GM21515 (cell line): ENCODE results near the gene DHPS.

ENCODE experiments used
- ATAC-seq: cut with Tn5 transposase; IDR thresholded peaks from one replicate; pipeline ENCODE4 v1.9.1; 2021; ENCODE audit not compliant: unreplicated experiment

DHPS gene

DNA sequence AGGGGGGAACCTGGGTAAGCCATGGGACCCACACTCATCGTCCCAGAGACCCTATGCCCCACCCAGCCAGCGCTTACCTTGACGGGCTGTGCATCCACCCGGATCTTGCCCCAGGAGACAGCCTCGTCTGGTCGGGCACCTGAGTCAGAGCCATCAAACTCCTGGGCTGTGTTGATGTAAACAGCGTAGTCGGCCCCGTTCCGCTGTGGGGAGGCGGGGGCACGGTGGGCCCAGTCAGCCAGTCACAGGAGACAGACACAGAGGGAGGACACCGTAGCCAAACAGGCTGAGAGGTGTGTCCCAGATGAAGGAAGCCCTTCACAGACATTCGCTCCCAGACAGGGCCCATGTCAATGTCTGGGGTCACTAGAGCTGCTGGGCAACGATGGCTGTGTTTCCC is 5.7 kb downstream of the DHPS start:
- ATAC-seq = no peak

DNA sequence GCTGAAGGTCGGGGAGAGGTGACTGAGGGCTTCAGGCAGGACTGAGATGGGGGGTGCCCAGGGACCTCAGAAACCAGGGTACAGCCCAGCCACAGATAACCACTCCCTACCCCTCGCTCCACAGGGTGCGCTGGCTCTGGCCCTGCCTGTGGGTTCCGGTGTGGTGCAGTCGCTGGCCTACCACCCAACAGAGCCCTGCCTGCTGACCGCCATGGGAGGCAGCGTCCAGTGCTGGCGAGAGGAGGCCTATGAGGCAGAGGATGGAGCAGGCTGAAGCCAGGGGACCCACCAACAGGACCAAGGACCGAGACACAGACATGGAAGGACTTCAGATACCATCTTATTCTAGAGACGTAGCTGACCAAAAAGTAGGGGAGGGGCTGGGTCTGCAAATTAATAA is 6.3 kb downstream of the DHPS start:
- ATAC-seq = no peak

DNA sequence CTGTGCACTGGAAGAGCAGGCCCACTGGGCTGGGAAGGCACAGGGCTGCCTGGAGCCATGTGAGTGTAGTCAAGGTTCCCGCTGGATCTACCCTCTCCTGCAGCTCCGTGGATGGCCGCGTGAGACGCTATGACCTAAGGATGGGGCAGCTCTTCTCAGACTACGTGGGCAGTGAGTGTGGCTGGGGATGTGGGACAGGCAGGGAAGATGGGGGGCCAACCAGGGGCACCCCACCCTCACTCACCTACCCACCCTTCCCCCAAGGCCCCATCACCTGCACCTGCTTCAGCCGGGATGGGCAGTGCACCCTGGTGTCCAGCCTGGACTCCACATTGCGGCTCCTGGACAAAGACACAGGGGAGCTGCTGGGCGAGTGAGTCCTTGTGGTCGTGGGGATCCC is 8.9 kb downstream of the DHPS start:
- no peak for ATAC-seq

DNA sequence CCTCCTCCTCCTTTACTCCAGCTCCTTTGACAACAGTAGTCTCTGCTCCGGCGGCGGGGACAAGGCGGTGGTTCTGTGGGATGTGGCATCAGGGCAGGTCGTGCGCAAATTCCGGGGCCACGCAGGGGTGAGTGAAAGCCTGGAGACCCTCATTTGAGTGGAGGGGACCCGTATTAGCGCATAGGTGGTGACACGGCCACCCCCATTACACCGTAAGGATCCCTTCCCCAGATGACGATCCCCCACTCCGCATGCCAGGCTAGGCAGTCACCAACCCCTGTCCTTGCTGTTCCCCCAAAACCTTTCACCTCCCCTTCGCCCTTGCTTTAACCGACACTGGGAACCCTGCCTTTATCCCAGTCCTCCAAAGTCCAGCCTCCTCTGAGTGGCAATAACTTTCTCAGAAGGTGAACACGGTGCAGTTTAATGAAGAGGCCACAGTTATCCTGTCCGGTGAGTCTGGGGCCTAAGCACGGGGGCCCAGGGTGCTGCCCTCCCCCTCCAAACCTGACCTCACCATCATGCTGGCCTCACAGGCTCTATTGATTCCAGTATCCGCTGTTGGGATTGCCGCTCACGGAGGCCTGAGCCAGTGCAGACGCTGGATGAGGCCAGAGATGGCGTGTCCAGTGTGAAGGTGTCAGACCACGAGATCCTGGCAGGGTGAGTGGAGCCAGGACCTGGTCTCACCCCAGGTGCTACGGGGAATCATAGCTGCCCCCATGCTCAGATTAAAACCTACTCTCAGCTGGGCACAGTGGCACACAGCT is 11.3 kb downstream of the DHPS start:
- no peak for ATAC-seq

DNA sequence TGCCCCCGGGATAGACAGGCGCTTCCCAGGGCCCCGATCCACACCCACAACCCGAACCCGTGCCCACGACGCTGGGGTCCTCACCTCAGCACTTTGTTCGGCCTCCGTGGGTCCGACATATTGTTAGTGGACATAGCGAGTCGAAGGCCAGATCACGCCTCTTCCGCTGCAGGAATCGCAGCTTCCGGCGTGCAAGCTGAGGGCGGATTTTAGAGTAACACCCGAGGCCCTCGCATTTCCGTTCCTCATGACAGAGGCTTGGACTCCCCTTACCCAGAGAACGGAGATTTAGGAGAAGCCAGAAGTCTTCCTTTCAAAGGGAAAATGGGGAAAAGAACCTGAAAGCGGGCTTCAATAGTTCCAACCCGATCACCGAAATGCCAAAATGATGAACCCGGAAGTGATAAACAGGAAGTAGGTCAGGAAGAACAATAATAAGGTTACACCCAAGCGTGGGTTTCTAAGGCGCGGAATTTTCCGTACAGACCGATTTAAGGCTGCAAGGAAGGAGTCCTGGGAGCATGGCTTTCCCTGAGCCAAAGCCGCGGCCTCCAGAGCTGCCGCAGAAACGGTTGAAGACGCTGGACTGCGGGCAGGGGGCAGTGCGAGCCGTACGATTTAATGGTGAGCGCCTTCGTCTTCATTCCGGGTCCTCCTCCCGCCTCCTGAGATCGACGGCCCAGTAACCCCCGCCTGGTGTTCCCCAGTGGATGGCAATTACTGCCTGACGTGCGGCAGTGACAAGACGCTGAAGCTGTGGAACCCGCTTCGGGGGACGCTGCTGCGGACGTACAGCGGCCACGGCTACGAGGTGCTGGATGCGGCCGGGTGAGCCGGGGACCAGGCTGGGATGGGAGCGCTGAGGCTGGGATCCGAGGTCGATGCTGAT is 12.2 kb downstream of the DHPS start:
- ATAC-seq = no peak

DNA sequence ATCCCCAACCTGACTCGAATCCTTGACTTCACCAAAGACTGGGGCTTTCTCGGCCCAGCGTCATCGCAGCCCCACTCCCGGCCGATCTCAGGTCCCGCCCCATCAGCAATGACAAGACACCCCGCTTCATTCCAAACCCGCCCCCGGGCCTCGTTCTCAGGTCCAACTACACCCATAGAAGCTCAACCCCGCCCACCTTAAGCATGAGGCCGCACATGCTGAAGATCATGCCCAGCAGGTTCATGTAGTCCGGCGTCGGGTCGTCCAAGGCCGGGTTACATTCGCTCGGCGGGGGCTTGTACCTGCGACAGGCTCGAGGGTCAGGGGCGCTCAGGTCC is 12.8 kb downstream of the DHPS start:
- ATAC-seq = no peak

DNA sequence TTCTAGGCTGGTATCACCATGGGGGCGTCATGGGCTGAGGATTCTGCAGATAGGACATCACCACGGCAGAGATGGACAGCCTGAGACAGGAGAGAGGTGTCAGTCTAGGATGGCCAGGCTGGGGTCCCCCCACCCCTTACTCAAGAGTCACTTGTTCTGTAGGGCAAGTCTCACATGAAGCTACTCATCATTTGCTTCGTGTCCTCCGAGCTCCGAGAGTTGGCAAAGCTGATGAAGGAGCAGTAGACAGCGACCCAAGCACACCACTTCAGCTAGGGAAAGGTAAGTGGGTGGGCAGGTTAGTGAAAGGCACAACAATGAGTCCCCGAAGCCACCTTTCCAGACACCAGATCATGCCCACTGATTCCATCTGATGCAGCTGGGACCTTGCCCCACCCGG is 13.3 kb downstream of the DHPS start:
- ATAC-seq = no peak

DNA sequence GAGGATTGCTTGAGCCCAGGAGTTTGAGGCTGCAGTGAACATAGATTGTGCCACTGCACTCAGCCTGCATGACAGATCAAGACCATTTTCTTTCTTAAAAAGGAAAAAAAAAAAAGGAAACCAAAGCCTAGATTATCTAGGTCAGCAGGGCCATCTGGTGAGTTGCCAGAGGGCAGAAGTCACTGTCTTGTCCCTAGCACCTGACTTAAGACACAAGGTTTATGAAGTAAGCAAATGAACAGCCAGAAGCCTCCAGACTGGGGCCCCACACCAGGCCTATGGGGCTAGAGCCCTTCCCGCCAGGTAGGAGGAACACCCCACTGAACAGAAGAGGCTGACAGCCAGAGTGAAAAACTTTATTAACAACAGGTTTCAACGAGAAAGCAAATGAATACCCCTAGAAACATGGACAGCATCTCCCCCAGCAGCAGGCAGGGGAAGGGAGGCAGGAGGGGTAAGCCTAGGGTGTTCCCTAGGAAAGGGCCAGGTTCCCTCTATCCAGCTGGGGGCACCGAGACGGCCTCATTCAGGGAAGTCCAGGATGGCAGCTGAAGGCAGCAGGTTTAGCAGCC is 13.9 kb downstream of the DHPS start:
- no peak for ATAC-seq

DNA sequence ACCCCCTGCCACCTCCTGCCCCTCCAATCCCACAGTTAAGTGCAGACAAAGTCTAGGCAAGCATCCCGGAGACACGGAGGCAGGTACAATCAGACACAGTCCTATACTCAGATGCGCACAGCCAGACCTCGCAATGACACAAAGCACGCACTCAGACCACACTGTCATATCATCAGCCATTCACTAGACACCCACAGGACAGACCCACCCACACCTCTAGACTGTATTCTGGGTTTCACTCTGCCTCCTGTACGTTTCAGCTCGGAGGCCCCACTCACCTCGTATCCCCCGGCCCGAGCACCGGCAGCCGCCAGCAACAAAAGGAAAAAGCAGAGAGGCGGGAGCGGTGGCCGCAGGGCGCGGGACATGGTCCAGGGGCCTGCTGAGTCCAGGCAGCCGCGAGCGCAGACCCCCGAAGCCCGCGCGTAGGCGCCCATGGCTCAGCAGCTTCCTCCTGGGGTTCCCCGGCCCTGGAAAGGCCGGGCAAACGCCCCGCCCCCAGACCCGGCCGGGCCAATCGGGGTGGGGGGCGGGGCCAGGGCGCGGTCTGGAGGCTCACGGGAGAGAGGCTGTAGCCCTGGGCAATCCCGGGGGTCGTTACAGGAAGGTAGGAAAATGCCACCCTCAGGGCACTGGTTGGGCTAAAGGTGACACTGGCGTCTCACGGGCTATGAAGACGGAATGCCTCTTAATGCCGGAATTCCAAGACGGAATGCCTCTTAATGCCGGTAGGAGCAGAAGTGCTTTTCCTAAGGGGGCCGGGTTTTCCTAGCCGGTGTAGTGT is 15.2 kb downstream of the DHPS start, which contains the start of the genes MAN2B1 and WDR83:
Gene MAN2B1, minus strand, starts transcription at position 478 of the 784 bp plus-strand sequence. Its CDS starts 41 bp downstream, at position 437.
Gene WDR83, plus strand, starts transcription at position 543 of the 784 bp plus-strand sequence. CDS start 2,984 bp downstream, outside the sequence.
- ATAC-seq = peak; percentile 37

DNA sequence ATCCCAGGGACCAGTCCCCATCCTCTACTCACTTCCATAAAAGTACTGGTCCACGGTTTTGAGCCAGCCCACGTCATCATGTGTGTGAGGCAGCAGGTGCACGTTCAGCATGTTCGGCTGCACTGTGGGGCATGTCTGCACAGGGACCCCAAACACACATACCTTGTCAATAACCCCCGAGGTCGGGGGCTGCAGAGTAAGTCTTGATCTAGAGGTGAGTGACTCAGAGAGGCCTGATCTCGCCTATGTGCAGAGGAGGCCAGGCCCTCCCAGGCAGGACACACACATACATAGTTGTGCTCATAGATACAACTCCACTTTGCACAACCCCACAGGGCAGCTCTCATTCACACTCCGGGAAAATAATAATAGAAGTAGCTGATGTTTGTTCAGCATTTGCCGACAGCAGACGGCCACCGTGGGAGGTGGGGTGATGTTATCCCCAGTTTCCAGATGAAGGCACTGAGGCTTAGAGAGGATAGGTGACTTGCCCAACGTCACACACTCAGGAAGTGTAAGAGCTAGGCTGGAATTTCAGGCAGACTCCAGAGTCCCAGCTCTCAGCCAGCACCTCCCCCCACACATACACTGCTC is 15.9 kb downstream of the DHPS start:
- no peak for ATAC-seq

DNA sequence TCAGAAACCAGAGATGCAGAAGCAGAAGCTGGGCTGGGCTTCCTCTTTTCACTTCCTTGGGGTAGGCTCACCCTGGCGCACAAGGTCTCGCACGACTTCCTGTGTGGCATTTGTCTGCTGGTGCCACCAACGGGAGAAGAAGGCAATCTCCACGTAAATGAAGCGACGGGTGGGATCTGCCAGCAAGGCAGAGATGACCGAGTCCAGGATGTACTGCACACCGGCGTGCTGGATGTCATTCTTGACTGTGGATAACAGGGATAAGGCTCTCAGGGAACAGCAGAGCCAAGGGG is 16.5 kb downstream of the DHPS start:
- ATAC-seq = no peak

DNA sequence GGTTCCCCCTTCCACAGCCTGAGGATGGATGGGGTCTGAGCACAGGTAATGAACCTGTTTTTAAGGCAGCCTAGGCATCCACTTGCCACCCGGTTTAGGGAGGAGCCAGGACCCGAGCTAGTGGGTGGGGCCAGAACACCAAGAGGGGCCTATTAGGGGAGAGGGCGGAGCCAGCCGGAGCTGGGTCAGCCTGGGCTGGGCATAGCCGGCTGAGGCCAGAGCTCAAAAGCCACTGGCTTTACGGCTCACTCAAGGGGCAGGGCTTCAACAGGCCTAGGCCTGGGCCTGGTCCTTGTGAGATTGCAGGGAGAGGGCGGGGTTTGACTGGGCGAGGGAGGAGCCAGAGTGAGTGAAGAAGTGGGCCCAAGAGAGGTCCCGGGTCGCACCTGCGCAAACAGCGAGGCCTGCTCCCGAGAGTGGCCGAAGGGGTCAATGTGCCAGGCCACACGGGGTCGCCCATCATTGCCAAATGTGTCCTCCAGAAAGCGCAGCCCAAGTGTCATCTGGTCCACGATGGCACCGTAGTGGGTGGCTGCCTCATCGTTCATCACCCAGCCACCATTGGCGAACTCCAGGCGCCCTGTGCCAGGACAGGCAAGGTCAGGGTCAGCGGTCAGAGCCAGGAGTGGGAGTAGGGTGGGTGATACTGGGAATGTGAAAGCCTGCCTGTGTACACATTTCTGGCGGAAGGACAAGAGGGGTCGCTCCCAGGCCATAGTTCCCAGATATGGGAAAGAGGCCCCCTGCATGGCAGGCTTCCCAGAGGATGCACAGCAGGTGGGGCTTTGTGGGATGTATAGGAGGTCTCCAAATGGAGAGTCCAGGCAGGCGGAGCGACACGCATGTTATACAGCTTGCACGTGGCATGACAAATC is 17.0 kb downstream of the DHPS start:
- ATAC-seq = no peak

DNA sequence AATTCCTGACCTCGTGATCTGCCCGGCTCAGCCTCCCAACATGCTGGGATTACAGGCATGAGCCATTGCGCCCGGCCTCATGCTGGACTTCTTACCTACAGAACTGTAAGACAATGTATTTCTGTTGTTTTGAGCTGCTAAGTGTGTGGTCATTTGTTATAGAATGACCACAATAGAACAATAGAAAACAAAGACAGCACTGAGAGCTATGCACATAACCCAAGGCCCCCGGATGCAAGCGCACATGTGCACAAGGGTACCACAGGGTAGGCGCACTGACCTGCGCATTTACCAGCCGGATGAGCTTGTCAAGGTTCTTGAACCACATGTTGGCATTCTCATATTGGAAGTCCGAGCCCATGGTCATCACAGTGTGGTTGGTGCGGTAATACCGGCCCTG is 20.7 kb downstream of the DHPS start:
- no peak for ATAC-seq

DNA sequence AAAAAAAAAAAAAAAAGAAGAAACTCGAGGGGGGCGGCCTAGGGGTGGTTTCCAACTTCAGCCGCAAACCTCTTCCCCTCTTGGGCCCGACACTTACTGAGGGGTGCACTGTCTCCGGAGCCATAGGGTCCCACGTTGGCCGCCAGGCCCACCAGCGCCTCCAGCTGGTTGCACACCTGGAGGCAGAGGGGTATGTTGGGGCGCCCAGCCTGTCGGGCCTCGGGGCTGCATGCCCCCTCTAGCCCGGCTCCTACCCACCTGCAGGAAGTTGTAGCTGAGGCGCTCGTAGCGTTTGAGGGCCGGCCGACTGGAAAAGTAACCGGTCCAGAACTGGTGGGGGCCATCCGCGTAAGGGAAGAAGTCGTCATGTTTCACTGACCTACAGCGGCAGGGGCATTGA is 23.7 kb downstream of the DHPS start:
- no peak for ATAC-seq

DNA sequence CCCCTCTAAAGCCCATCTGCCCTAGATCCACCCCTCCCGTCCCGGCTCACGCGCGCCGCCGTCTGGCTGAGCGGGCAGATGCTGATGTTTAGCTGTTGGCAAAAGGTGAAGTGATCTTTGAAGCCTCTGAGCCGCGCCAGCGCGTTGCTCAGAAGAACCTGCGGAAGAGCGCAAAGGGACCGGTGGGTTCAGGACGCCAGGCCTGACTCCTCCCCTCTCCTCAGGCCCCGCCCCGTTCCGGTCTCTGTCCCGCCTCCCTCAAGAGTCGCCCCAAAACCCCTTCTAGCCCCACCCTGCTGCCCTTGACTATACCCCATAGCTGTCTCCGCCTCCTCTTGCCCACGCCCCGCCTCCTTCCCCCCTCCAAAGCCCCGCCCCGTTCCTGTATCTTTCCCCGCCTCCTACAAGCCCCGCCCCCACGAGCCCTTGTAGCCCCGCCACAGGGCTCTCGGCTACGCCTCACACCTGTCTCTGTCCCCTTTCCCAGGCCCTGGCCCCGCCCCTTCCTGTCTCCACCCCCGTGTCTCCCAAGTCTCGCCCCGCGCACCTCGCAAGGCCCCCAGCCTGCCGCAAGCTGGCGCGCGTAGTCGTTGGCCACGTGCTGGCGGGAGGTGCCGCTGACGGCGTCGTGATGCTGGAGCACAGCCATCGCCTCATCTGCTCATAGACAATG is 24.6 kb downstream of the DHPS start:
- ATAC-seq = no peak

DNA sequence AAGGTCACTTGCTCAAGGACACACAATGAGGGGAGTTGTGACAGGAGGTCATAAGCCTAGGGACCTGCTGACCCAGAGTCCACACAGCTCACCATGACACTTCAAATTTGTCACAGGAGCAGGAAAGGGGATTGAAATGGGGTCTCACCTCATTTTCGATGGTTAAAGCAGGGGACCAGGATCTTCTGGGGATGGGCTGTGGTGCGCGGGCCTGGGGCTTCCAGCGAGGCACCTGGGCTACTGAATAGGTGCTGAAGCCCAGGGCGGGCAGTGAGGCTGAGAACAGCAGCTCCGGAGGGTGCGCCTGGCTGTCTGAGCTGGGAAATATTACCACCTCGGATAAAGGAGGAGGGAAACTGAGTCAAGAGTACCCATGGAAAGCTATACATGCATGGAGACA is 26.1 kb downstream of the DHPS start:
- ATAC-seq = no peak

DNA sequence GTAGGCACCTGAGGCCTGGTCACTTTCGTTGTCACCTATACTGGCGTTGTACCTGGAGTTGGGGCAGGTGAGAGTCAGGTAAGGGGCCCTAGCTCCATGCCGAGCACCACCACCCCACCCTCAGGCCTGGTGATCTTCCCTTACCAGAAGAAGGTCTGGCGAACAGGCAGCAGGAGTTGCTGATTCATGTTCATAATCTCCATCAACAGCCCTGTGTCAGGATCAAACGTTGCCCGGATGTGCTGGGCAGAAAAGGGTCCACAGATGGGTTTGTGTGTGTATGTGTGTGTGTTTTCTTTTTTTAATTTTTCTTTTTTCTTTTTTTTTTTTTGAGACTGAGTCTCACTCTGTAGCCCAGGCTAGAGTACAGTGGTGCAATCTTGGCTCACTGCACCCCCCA is 29.5 kb downstream of the DHPS start:
- ATAC-seq = no peak

DNA sequence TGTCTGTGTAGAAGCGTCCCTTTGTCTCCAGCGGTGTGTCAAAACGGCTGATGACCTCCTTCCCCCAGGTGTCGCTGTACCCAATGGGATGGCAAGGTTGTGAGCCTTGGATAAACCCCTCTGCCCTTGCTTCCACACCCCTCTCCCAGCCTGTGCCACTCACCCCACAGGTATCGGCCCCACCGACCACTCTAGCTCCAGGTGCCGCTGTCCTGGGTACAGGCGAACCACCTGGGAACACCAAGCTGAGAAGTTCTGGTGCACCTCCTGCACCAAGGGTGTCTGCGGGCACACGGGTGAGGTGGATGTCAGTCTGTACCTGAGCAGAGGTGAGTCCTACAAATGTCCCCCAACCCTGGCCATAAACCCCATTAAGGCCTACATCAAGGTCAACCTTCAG is 31.7 kb downstream of the DHPS start:
- ATAC-seq = no peak

DNA sequence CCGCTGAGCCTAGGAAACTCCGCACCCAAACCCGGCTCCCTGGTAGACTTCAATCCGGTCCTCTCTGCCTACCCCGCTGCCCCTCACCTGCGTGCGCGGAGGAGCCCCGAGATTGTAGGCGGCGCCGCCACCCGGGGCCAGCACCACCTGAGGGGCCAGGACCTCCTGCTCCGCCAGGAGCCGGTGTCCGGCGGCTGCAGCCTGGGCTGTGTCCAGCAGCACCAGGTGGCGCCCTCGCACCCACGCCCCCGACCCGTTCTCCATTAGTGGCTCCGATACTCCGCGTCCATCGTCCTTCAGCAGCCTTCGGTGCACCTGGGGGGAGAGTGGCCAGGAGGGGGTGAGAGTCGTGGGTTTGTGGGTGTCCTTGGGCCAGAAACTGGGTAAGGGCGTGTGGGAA is 33.6 kb downstream of the DHPS start:
- ATAC-seq = no peak
